K562 (cell line): ENCODE data around the gene TMED7. TPM values are rescaled to one million over a fixed set of nuclear protein-coding genes. Genes with fewer than 3 reads are reported as not detected.

ENCODE experiments used
- ATAC-seq: fragments of 200-7000 bp; cut with Tn5 transposase; 3 replicates; pipeline ENCODE4 v1.9.1; 2020; ENCODE audit warnings: moderate library complexity
- BruUV-seq: library from RNA; stranded (reverse); fragments of 400-500 nt; replicated peaks from 2 replicates; lab custom pipeline; 2021; lab: Mats Ljungman, UMichigan
- CTCF ChIA-PET: fragments of 300-600 bp; formaldehyde crosslinking; extraction: SDS; loops from one replicate; lab custom pipeline; 2021; ENCODE audit warnings: low intra/inter-chr PET ratio; lab: Yijun Ruan, JAX
- POLR2A ChIA-PET: fragments of 300-600, 350-650 bp; sonication (Branson Sonifier 250); formaldehyde crosslinking; extraction: SDS; loops from one replicate; lab custom pipeline; 2021; ENCODE audit warnings: antibody characterized with exemption, inconsistent platforms; lab: Yijun Ruan, JAX
- DNase-seq, 4 experiments: peaks; one replicate each; pipeline versions ENCODE4 v3.0.0 to v3.0.0-alpha.2; 2011 to 2018; ENCODE audit warnings: low spot score in 3 of 4, mixed read lengths in 3 of 4; ENCODE audit errors: extremely low read depth in 1 of 4
- FAIRE-seq: peaks from 2 replicates; lab custom pipeline; 2011; peaks lifted over from hg19 to GRCh38; lab: Jason Lieb, UNC
- H2AFZ ChIP-seq: 2 replicates; pipeline ENCODE4 v1.6.0; 2011; ENCODE audit warnings: low read depth, low read length, control low read depth, inconsistent platforms
- H3K27ac ChIP-seq: fragments of 200-600 bp; 3 replicates; pipeline ENCODE4 v1.8.0; 2011; ENCODE audit warnings: low read depth, mild to moderate bottlenecking, control low read depth, inconsistent platforms, low read length, moderate library complexity, mixed read lengths; ENCODE audit errors: extremely low read depth
- H3K27me3 ChIP-seq, 2 experiments: fragments of 300-600 bp in 1 of 2; 2 replicates in 1 of 2; 3 replicates in 1 of 2; pipeline versions ENCODE4 v1.6.0 to v1.8.0; 2011; ENCODE audit warnings: inconsistent platforms in 2 of 2, low read length in 2 of 2, mild to moderate bottlenecking in 1 of 2, mixed read lengths in 1 of 2, moderate library complexity in 1 of 2; ENCODE audit not compliant: control insufficient read depth in 2 of 2, insufficient read depth in 2 of 2
- H3K36me3 ChIP-seq: fragments of 300-600 bp; 3 replicates; pipeline ENCODE4 v1.8.0; 2011; ENCODE audit warnings: mild to moderate bottlenecking, low read length, inconsistent platforms; ENCODE audit not compliant: control insufficient read depth, insufficient read depth
- H3K4me1 ChIP-seq, 2 experiments: fragments of 200-600 bp in 1 of 2; replicated peaks in 1 of 2; 2 replicates in 1 of 2; 3 replicates in 1 of 2; pipeline versions ENCODE4 v1.5.1 to v1.8.0; 2011; ENCODE audit warnings: inconsistent platforms in 2 of 2, low read length in 2 of 2, mild to moderate bottlenecking in 1 of 2, mixed read lengths in 1 of 2, moderate library complexity in 1 of 2; ENCODE audit not compliant: control insufficient read depth in 2 of 2, insufficient read depth in 2 of 2
- H3K4me2 ChIP-seq: 2 replicates; pipeline ENCODE4 v1.6.1; 2011; ENCODE audit warnings: low read length, control low read depth, inconsistent platforms, mixed read lengths; ENCODE audit not compliant: insufficient read depth
- H3K4me3 ChIP-seq: fragments of 200-600 bp; sonication (generic), shearing (Covaris generic); 2 replicates; pipeline ENCODE4 v1.5.1; 2016; ENCODE audit warnings: control low read depth, inconsistent platforms
- H3K79me2 ChIP-seq: fragments of 200-600 bp; 3 replicates; pipeline ENCODE4 v1.8.0; 2011; ENCODE audit warnings: low read length, inconsistent platforms; ENCODE audit not compliant: control insufficient read depth, insufficient read depth
- H3K9ac ChIP-seq, 2 experiments: 2 replicates each; pipeline versions ENCODE4 v1.6.0 to v1.6.1; 2011; ENCODE audit warnings: low read depth in 2 of 2, low read length in 2 of 2, control low read depth in 1 of 2, inconsistent platforms in 1 of 2, mild to moderate bottlenecking in 1 of 2, mixed read lengths in 1 of 2; ENCODE audit not compliant: insufficient read depth in 1 of 2
- H3K9me1 ChIP-seq: one replicate; pipeline ENCODE4 v1.6.0; 2011; ENCODE audit warnings: inconsistent platforms, mild to moderate bottlenecking, low read length, moderate library complexity; ENCODE audit not compliant: control insufficient read depth, insufficient read depth
- H3K9me3 ChIP-seq: replicated peaks from 2 replicates; pipeline ENCODE4 v1.5.1; 2011; ENCODE audit warnings: low read depth, low read length, inconsistent platforms; ENCODE audit not compliant: control insufficient read depth, insufficient read depth
- H4K20me1 ChIP-seq: replicated peaks from 2 replicates; pipeline ENCODE4 v1.6.1; 2011; ENCODE audit warnings: low read length, inconsistent platforms, mixed read lengths; ENCODE audit not compliant: control insufficient read depth, insufficient read depth
- ATF7 ChIP-seq: fragments of 450-650 bp; IDR thresholded peaks from 2 replicates; pipeline ENCODE4 v1.7.1; 2014; ENCODE audit warnings: mild to moderate bottlenecking, moderate library complexity
- BCL6 ChIP-seq: fragments of 250-450 bp; sonication (Bioruptor Pico); IDR thresholded peaks from 2 replicates; pipeline ENCODE4 v1.4.0; 2020
- DNMT1 ChIP-seq: fragments of 450-650 bp; IDR thresholded peaks from 2 replicates; pipeline ENCODE4 v1.6.1; 2016; ENCODE audit warnings: antibody characterized with exemption, mild to moderate bottlenecking
- HMG20B ChIP-seq: fragments of 250-450 bp; sonication (Bioruptor Pico); IDR thresholded peaks from 2 replicates; pipeline ENCODE4 v1.5.0; 2021; ENCODE audit warnings: mild to moderate bottlenecking
- JUND ChIP-seq, 2 experiments: IDR thresholded peaks; 2 replicates in 1 of 2; 3 replicates in 1 of 2; pipeline ENCODE4 v1.6.1; 2011; ENCODE audit warnings: borderline replicate concordance in 2 of 2, low read depth in 2 of 2, low read length in 2 of 2, improper control_type of control experiment in 1 of 2, missing biosample characterization in 1 of 2, missing genetic modification characterization in 1 of 2, missing genetic modification reagents in 1 of 2
- KLF16 ChIP-seq: IDR thresholded peaks from 2 replicates; pipeline ENCODE4 v1.6.1; 2016; ENCODE audit warnings: antibody characterized with exemption
- KLF6 ChIP-seq: fragments of 250-450 bp; sonication (Bioruptor Pico); IDR thresholded peaks from 2 replicates; pipeline ENCODE4 v1.4.0; 2020; ENCODE audit warnings: mild to moderate bottlenecking, moderate library complexity, borderline replicate concordance
- NFIC ChIP-seq: fragments of 450-650 bp; IDR thresholded peaks from 2 replicates; pipeline ENCODE4 v1.6.1; 2017; ENCODE audit warnings: mild to moderate bottlenecking, inconsistent platforms
- NFYB ChIP-seq: IDR thresholded peaks from 2 replicates; pipeline ENCODE4 v1.6.1; 2011; ENCODE audit warnings: mild to moderate bottlenecking, moderate library complexity; ENCODE audit not compliant: insufficient read length; ENCODE audit errors: extremely low read depth
- NR2C2 ChIP-seq, 2 experiments: fragments of 200-800 bp in 1 of 2; sonication (Bioruptor generic) in 1 of 2; sonication (generic) in 1 of 2; formaldehyde crosslinking in 1 of 2; IDR thresholded peaks; 2 replicates each; pipeline versions ENCODE4 v1.6.1 to v1.8.0; 2016 to 2022; ENCODE audit warnings: mild to moderate bottlenecking in 1 of 2, missing compliant biosample characterization in 1 of 2, missing genetic modification characterization in 1 of 2, missing genetic modification reagents in 1 of 2
- PRMT5 ChIP-seq: sonication (generic); formaldehyde crosslinking; IDR thresholded peaks from 2 replicates; pipeline ENCODE4 v1.5.0; 2020; ENCODE audit warnings: missing genetic modification reagents
- PRPF4 ChIP-seq: fragments of 200-400 bp; formaldehyde crosslinking; IDR thresholded peaks from one replicate; pipeline ENCODE4 v1.6.1; 2017; ENCODE audit warnings: low read length, low read depth, mild to moderate bottlenecking; ENCODE audit not compliant: insufficient read depth, poor library complexity, severe bottlenecking
- PURB ChIP-seq: sonication (generic); formaldehyde crosslinking; IDR thresholded peaks from 2 replicates; pipeline ENCODE4 v1.9.0; 2021; ENCODE audit warnings: low read depth, mild to moderate bottlenecking, missing genetic modification reagents
- RBM14 ChIP-seq: fragments of 200-400 bp; formaldehyde crosslinking; IDR thresholded peaks from 2 replicates; pipeline ENCODE4 v1.6.1; 2018; ENCODE audit warnings: low read depth, mild to moderate bottlenecking, low read length, moderate library complexity, borderline replicate concordance; ENCODE audit not compliant: insufficient read depth
- ZNF311 ChIP-seq: fragments of 250-450 bp; sonication (Bioruptor Pico); IDR thresholded peaks from 2 replicates; pipeline ENCODE4 v1.4.0; 2020; ENCODE audit warnings: mild to moderate bottlenecking, moderate library complexity
- ZNF589 ChIP-seq: fragments of 200-800 bp; sonication (Bioruptor generic); IDR thresholded peaks from 2 replicates; pipeline ENCODE4 v1.6.1; 2016; ENCODE audit warnings: low read depth, missing genetic modification characterization, missing compliant biosample characterization
- ZNF76 ChIP-seq: fragments of 250-450 bp; sonication (Bioruptor Pico); IDR thresholded peaks from 2 replicates; pipeline ENCODE4 v1.4.0; 2020; ENCODE audit warnings: mild to moderate bottlenecking, moderate library complexity, borderline replicate concordance
- WGBS: fragments of 100-300 bp; shearing (Covaris generic); methylation state at CpG from one replicate; pipeline ENCODE4 v1.1.6; 2016; ENCODE audit warnings: low coverage, mixed read lengths; ENCODE audit not compliant: insufficient coverage; ENCODE audit errors: missing lambda C conversion rate; 5-methylcytosine and 5-hydroxymethylcytosine counted together
- in situ Hi-C: fragments of 300-500 bp; cut with MboI; formaldehyde crosslinking; loops from 4 replicates; pipeline ENCODE4 v1.15.0; 2018; ENCODE audit warnings: inconsistent platforms, mixed read lengths
- intact Hi-C: fragments of 100-400 bp; cut with micrococcal nuclease; formaldehyde crosslinking; loops from 2 replicates; pipeline ENCODE4 v1.14.2; 2022
- polyA plus RNA-seq, 8 experiments: library from polyadenylated mRNA; depleted of rRNA in 4 of 8; stranded (reverse) in 5 of 8; unstranded in 3 of 8; fragments of >200 nt; fragmentation: Nextera tagmentation in 2 of 8; fragmentation: Illumina TruSeq in 1 of 8; extraction: Ambion mirVana in 2 of 8; extraction: Trizol in 1 of 8; gene quantifications; 2 replicates each; pipeline versions ENCODE4 v1.2.1 to v1.2.3, GENCODE V29; 2011 to 2014; ENCODE audit warnings: inconsistent platforms in 1 of 8, missing spikeins in 1 of 8
- total RNA-seq, 7 experiments: library from RNA; depleted of rRNA in 6 of 7; stranded (reverse); fragments of >200 nt in 6 of 7; fragmentation: Illumina TruSeq in 2 of 7; extraction: Trizol in 2 of 7; gene quantifications; 2 replicates each; pipeline versions ENCODE4 v1.2.1 to v1.2.3, GENCODE V29; 2011 to 2021; ENCODE audit warnings: low replicate concordance in 1 of 7
- TF ChIP-seq, protein P1 (sequence below): fragments of 250-450 bp; sonication (Bioruptor Pico); IDR thresholded peaks from 2 replicates; pipeline ENCODE4 v1.8.0; 2022; ENCODE audit warnings: inconsistent platforms, mild to moderate bottlenecking, moderate library complexity, borderline replicate concordance
- TF ChIP-seq, protein P2 (sequence below): fragments of 250-450 bp; sonication (Bioruptor Pico); IDR thresholded peaks from 2 replicates; pipeline ENCODE4 v1.8.0; 2022; ENCODE audit warnings: moderate library complexity, mild to moderate bottlenecking, inconsistent platforms

Gene TMED7
- total and polyA plus RNA-seq, 9 of the 15 experiments (the other 6 are each of a cell fraction or from before 2014, with no cell fraction given) = 15.9 to 93.4 (median 41.7) TPM

DNA sequence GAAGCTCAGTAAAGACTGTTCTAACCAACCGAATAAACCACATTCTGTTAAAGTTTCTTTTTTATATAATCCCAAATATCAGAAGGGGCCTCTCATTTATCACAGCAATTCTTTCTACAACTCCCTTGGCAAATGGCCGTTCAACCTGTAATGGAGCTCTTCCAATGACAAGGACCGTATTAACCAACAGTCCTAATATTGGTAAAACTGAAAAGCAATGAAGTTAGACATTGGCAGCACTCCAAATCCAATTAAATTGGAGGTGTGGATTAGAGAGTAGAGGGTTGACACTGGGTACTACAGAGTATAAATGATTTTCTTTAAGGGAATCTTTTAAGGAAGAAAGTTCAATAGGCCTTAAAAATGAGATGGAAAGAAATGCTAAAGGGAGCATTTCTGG lies 842 bp downstream of the TMED7 start (continued):
- no peak for TF ChIP-seq PRPF4
- peak; percentile 51; the same call in 1 of the 2 replicates for TF ChIP-seq NFIC

DNA sequence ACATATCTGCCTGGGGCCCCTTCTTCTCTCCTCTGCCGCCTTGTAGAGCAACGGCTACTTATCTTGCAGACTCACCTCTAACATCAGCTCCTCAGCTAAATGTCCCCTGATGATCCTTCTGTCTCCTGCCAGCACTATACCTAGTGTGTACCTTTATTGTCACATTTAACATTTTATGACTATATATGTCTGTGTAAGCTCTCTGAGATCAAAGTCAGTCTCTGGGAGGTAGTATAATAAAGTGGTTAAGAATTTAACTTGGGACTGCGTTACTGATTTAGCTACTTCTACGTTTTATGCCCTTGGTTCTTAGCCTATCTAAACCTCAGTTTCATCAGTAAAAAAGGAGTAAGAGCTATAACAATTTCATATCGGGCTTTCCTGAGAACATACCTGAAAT lies 2.2 kb downstream of the TMED7 start:
- peaks cover 68% of the 10 kb centered on the region for H3K79me2 ChIP-seq
- ATAC-seq (peak; percentile 32), FAIRE-seq (no peak), DNase-seq (peak in 2 of 4 experiments; percentile 24 to 57)
- H3K9me3 ChIP-seq = no peaks in the 10 kb centered on the region
- CTCF ChIA-PET = no interaction called here
- WGBS = 5% methylated on average over 5 of the region's 5 CpGs
- H3K36me3 ChIP-seq = peaks cover 55% of the 10 kb centered on the region
- peak overlapping the region; percentile 95 for H3K4me3 ChIP-seq
- peak overlapping the region; percentile 8 to 97; a peak in 3 of 4 replicates for H3K9ac ChIP-seq
- POLR2A ChIA-PET = interaction anchor here (0.7 to 2.1 kb wide), 6 partner anchors 10 to 52 kb away, joined by 3 to 12 read pairs (median 4); no protein-coding TSS in a partner anchor
- H3K9me1 ChIP-seq = peaks cover 8% of the 10 kb centered on the region
- peak overlapping the region; percentile 96 for H3K4me2 ChIP-seq
- H3K4me1 ChIP-seq = peaks cover 9 to 19% of the 10 kb centered on the region in 2 experiments; a peak in 4 of 5 replicates
- peak overlapping the region; percentile 96 for H3K27ac ChIP-seq
- BruUV-seq = no TSS peak
- in situ Hi-C loops = no loop called here
- no peaks in the 10 kb centered on the region for H3K27me3 ChIP-seq
- H2AFZ ChIP-seq = no peak overlapping the region
- intact Hi-C loops = no loop called here
- H4K20me1 ChIP-seq = peaks cover 16% of the 10 kb centered on the region
- TF ChIP-seq, protein P1, sequence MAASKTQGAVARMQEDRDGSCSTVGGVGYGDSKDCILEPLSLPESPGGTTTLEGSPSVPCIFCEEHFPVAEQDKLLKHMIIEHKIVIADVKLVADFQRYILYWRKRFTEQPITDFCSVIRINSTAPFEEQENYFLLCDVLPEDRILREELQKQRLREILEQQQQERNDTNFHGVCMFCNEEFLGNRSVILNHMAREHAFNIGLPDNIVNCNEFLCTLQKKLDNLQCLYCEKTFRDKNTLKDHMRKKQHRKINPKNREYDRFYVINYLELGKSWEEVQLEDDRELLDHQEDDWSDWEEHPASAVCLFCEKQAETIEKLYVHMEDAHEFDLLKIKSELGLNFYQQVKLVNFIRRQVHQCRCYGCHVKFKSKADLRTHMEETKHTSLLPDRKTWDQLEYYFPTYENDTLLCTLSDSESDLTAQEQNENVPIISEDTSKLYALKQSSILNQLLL (CRISPR knock-in tag) = no peak
- no peak for TF ChIP-seq ZNF311 (CRISPR knock-in tag)
- no peak for TF ChIP-seq HMG20B
- TF ChIP-seq DNMT1 = no peak
- no peak for TF ChIP-seq PRMT5 (CRISPR knock-in tag)
- TF ChIP-seq RBM14 = no peak
- TF ChIP-seq JUND (IDR thresholded peaks at IDR 0.05; ENCODE audit: borderline replicate concordance, low read depth, low read length) = no peak
- TF ChIP-seq JUND (tag; IDR thresholded peaks at IDR 0.05; ENCODE audit: borderline replicate concordance, low read depth, low read length) = no peak
- TF ChIP-seq ATF7 = no peak
- TF ChIP-seq KLF6 (CRISPR knock-in tag) = no peak
- no peak for TF ChIP-seq BCL6 (CRISPR knock-in tag)
- TF ChIP-seq NFYB = no peak
- TF ChIP-seq NR2C2 (CRISPR knock-in tag; IDR thresholded peaks at IDR 0.05) = no peak
- TF ChIP-seq NR2C2 (tag; IDR thresholded peaks at IDR 0.05) = no peak
- TF ChIP-seq KLF16 = no peak
- no peak for TF ChIP-seq ZNF76 (CRISPR knock-in tag)
- TF ChIP-seq PURB (CRISPR knock-in tag) = no peak
- TF ChIP-seq, protein P2, sequence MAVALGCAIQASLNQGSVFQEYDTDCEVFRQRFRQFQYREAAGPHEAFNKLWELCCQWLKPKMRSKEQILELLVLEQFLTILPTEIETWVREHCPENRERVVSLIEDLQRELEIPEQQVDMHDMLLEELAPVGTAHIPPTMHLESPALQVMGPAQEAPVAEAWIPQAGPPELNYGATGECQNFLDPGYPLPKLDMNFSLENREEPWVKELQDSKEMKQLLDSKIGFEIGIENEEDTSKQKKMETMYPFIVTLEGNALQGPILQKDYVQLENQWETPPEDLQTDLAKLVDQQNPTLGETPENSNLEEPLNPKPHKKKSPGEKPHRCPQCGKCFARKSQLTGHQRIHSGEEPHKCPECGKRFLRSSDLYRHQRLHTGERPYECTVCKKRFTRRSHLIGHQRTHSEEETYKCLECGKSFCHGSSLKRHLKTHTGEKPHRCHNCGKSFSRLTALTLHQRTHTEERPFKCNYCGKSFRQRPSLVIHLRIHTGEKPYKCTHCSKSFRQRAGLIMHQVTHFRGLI (CRISPR knock-in tag) = no peak
- TF ChIP-seq ZNF589 = no peak
